Ovary (tissue), 3 donors: ENCODE results near the gene CTR9.

Source experiments
- CTCF ChIP-seq, 3 donors: fragments of 450-650 bp in 2 of 3; fragments of 200-600 bp in 1 of 3; IDR thresholded peaks; one replicate each; pipeline versions ENCODE4 v1.5.1 to v1.8.0; 2016 to 2022; ENCODE audit warnings: antibody characterized with exemption in 3 of 3, mild to moderate bottlenecking in 1 of 3
- EP300 ChIP-seq: sonication (generic); formaldehyde crosslinking; IDR thresholded peaks from one replicate; pipeline ENCODE4 v1.6.1; 2017; ENCODE audit warnings: antibody characterized with exemption
- donor health status: DM: no; HTN: no; CAD: no.

GRCh38 chr11:10786451-10786850, 35.4 kb downstream of the CTR9 start:
- no peak for TF ChIP-seq CTCF (IDR thresholded peaks at IDR 0.05)
- no peak for TF ChIP-seq EP300
